Lower lobe of right lung (tissue), 2 donors: ENCODE data around the gene GLCCI1. TPM values are rescaled to one million over a fixed set of nuclear protein-coding genes. Genes with fewer than 3 reads are reported as not detected.

Experiments
- ATAC-seq, 2 donors: fragments of 200-7000 bp; cut with Tn5 transposase; one replicate each; pipeline ENCODE4 v1.9.1; 2020 to 2022; ENCODE audit warnings: mild to moderate bottlenecking in 2 of 2, moderate library complexity in 2 of 2
- DNase-seq: peaks from one replicate; pipeline ENCODE4 v3.0.0-alpha.2; 2020
- H3K27ac ChIP-seq: fragments of 200-600 bp; one replicate; pipeline ENCODE4 v1.8.0; 2022
- H3K27me3 ChIP-seq: fragments of 200-600 bp; one replicate; pipeline ENCODE4 v1.8.0; 2022; ENCODE audit warnings: low read depth
- H3K36me3 ChIP-seq: fragments of 200-600 bp; one replicate; pipeline ENCODE4 v1.8.0; 2022; ENCODE audit warnings: mild to moderate bottlenecking
- H3K4me1 ChIP-seq: fragments of 200-600 bp; one replicate; pipeline ENCODE4 v1.8.0; 2022
- H3K4me3 ChIP-seq: fragments of 200-600 bp; one replicate; pipeline ENCODE4 v1.8.0; 2022; ENCODE audit warnings: mild to moderate bottlenecking
- H3K9me3 ChIP-seq: fragments of 200-600 bp; one replicate; pipeline ENCODE4 v1.8.0; 2022
- CTCF ChIP-seq: fragments of 200-600 bp; IDR thresholded peaks from one replicate; pipeline ENCODE4 v1.8.0; 2022; ENCODE audit warnings: antibody characterized with exemption, mild to moderate bottlenecking
- intact Hi-C: fragments of 100-400 bp; cut with DNase I; formaldehyde crosslinking; loops from one replicate; pipeline ENCODE4 v1.11.0; 2022
- total RNA-seq: library from RNA; stranded (reverse); fragmentation: NEBNext Ultra II Directional; extraction: Animal tissue kit (Norgen Biotek cat#: 25700); gene quantifications from one replicate; pipeline ENCODE4 v1.2.1, GENCODE V29; 2021
- donor health status: DM: no; HTN: yes; CAD: no; lungs with severe emphysema.

The GLCCI1 gene
- total RNA-seq, 1 donor from 2014 or later, result 63.9 TPM

- no peak for TF ChIP-seq CTCF
- Histone ChIP-seq H3K27ac (no peak overlapping the region), H3K36me3 (peaks cover 4% of the 10 kb centered on the region), H3K4me1 (peaks cover 21% of the 10 kb centered on the region), H3K4me3 (no peak overlapping the region), H3K27me3 (no peaks in the 10 kb centered on the region), H3K9me3 (no peaks in the 10 kb centered on the region)
- ATAC-seq, result no peak
- DNase-seq, result no peak
- intact Hi-C loops, result no loop called here
Observed at GRCh38 chr7:8129318-8129659, 160.7 kb downstream of the GLCCI1 start.

- DNase-seq (no peak), ATAC-seq (no peak)
- no peaks in the 10 kb centered on the region for H3K9me3 ChIP-seq
- H3K36me3 ChIP-seq, result peaks cover under 1% of the 10 kb centered on the region
- no peak overlapping the region for H3K4me3 ChIP-seq
- no peak overlapping the region for H3K27ac ChIP-seq
- no peak for TF ChIP-seq CTCF
- intact Hi-C loops, result no loop called here
- no peaks in the 10 kb centered on the region for H3K27me3 ChIP-seq
- H3K4me1 ChIP-seq, result peaks cover 11% of the 10 kb centered on the region
Observed at GRCh38 chr7:8130663-8131062, 162.1 kb downstream of the GLCCI1 start.

DNA sequence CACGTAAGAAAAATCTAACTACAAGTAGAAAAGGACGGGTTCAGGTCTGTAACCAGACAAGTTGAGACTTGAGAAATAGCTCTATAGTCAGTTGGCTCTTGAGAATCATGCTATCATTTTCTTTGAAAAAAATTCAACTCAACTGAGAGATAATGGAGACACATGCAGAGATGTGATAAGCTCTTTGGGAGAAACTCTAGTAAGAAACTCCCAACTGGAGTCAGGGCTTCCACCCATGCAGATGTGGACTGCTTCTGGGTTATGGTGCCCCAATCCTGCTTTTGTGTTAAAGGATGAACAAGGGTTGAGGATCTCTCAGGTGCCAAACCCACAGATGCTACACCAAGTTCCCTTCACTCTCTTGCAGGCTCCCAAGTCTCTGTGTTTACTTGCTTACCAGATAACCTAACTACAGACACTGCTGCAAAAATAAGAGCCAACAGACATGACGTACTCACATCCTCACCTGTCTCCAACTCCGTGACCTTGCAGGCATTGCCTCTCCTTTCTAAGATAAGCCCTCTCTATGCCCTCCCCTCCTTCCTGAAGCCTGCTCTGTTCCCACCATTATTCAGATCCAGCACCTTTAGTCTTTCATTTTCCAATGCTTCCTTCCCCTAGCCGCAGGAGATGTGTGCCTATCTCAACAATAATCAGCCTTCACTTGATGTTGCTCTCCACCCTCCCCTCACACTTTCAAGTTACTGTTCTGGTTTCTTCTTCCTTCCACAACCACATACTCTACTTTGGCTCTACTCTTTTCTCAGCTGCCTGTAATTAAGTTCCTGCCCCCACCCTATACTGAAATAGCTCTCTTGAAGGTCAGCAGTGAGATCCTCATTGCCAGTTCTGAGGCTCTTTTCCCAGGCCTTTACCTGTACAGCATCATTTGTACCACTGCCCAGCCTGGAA is 163.4 kb downstream of the GLCCI1 start:
- peak; percentile 40 to 57 for ATAC-seq
- Histone ChIP-seq H3K27me3 (no peaks in the 10 kb centered on the region), H3K27ac (no peak overlapping the region), H3K36me3 (no peaks in the 10 kb centered on the region), H3K4me3 (no peak overlapping the region), H3K4me1 (peaks cover 5% of the 10 kb centered on the region), H3K9me3 (no peaks in the 10 kb centered on the region)
- intact Hi-C loops, result no loop called here
- no peak for DNase-seq
- TF ChIP-seq CTCF, result no peak

DNA sequence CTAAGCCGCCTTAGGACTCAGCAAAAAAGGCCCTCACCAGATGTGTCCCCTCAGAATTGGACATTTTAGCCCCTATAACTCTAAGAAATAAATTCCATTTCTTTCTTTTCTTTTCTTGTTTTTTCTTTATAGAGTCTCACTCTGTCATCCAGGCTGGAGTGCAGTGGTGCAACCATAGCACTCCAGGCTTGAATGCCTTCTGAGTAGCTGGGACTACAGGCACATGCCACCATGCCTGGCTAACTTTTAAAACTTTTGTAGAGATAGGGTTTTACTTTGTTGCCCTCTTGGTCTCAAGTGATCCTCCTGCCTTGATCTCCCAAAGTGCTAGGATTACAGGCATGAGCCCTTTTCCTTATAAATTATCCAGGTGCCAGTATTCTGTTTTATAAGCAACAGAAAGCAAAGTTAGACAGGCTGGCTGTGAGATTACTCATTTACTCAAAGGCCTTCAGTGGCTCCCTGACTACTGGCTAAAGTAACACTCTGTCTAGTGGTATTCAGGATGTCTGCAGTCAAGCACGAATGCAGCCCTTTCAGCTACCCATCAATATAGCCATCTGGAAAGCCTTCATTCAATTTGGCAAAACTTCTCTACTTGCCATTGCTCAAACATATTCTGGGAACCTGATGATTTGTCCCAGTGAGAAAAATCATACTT is 164.7 kb downstream of the GLCCI1 start:
- H3K27me3 ChIP-seq, result no peaks in the 10 kb centered on the region
- H3K4me3 ChIP-seq, result no peak overlapping the region
- intact Hi-C loops, result no loop called here
- peaks cover 5% of the 10 kb centered on the region for H3K4me1 ChIP-seq
- no peaks in the 10 kb centered on the region for H3K9me3 ChIP-seq
- no peaks in the 10 kb centered on the region for H3K36me3 ChIP-seq
- ATAC-seq (no peak), DNase-seq (no peak)
- TF ChIP-seq CTCF, result no peak
- H3K27ac ChIP-seq, result no peak overlapping the region

GRCh38 chr7:8134089-8134733 is 165.6 kb downstream of the GLCCI1 start:
- intact Hi-C loops, result no loop called here
- no peak for ATAC-seq

More at GRCh38 chr7:8134089-8134733, 165.6 kb downstream of the GLCCI1 start:
- no peak overlapping the region for H3K27ac ChIP-seq
- no peaks in the 10 kb centered on the region for H3K27me3 ChIP-seq
- H3K4me3 ChIP-seq, result no peak overlapping the region
- no peak for DNase-seq
- H3K36me3 ChIP-seq, result no peaks in the 10 kb centered on the region
- TF ChIP-seq CTCF, result no peak
- H3K4me1 ChIP-seq, result peaks cover 5% of the 10 kb centered on the region
- H3K9me3 ChIP-seq, result no peaks in the 10 kb centered on the region
